Esophagus (tissue), 2 donors: Measurements from ENCODE around the gene KCNH8. TPM values are rescaled to one million over a fixed set of nuclear protein-coding genes. Genes with fewer than 3 reads are reported as not detected.

Experiments
- H3K27ac ChIP-seq, 2 donors: one replicate each; pipeline ENCODE4 v1.5.1; 2013; ENCODE audit warnings: low read depth in 2 of 2, mild to moderate bottlenecking in 2 of 2, inconsistent platforms in 1 of 2, low read length in 1 of 2, moderate library complexity in 1 of 2
- H3K27me3 ChIP-seq, 2 donors: one replicate each; pipeline ENCODE4 v1.6.1; 2013; ENCODE audit warnings: low read length in 2 of 2, control low read depth in 1 of 2, mild to moderate bottlenecking in 1 of 2; ENCODE audit not compliant: insufficient read depth in 2 of 2, control insufficient read depth in 1 of 2
- H3K36me3 ChIP-seq, 2 donors: one replicate each; pipeline ENCODE4 v1.6.1; 2013; ENCODE audit warnings: low read length in 1 of 2; ENCODE audit not compliant: control insufficient read depth in 2 of 2, insufficient read depth in 2 of 2
- H3K4me1 ChIP-seq, 2 donors: one replicate each; pipeline ENCODE4 v1.6.1; 2013; ENCODE audit warnings: low read length in 1 of 2; ENCODE audit not compliant: control insufficient read depth in 2 of 2, insufficient read depth in 2 of 2
- H3K4me3 ChIP-seq, 2 donors: one replicate each; pipeline ENCODE4 v1.5.1; 2013; ENCODE audit warnings: low read length in 2 of 2, mild to moderate bottlenecking in 2 of 2, low read depth in 1 of 2, moderate library complexity in 1 of 2
- H3K9me3 ChIP-seq, 2 donors: one replicate each; pipeline ENCODE4 v1.6.1; 2013; ENCODE audit warnings: mild to moderate bottlenecking in 2 of 2, low read depth in 1 of 2, low read length in 1 of 2, moderate library complexity in 1 of 2; ENCODE audit not compliant: control insufficient read depth in 2 of 2, insufficient read depth in 1 of 2
- WGBS, 2 donors: extraction: QIAGEN DNeasy Blood & Tissue Kit; methylation state at CpG; one replicate each; pipeline ENCODE4 v1.1.7; 2013; 5-methylcytosine and 5-hydroxymethylcytosine counted together
- polyA plus RNA-seq, 2 donors: library from polyadenylated mRNA; stranded (reverse); fragments of 200-250 nt; gene quantifications; one replicate each; pipeline ENCODE4 v1.2.3, GENCODE V29; 2013
- donor health status: healthy with polysubstance abuse.
- donor health status: Bipolar disorder and iron deficiency.

KCNH8 gene
- polyA plus RNA-seq, 2 donors, result 0.05 to 0.06 TPM

GRCh38 chr3:19526071-19526470 lies 377.8 kb downstream of the KCNH8 start:
- Histone ChIP-seq H3K36me3 (no peaks in the 10 kb centered on the region), H3K27me3 (no peaks in the 10 kb centered on the region), H3K4me1 (no peaks in the 10 kb centered on the region), H3K4me3 (no peak overlapping the region), H3K27ac (no peak overlapping the region), H3K9me3 (no peaks in the 10 kb centered on the region)
- WGBS, 2 donors, result 70 to 73% methylated on average over 3 of the region's 3 CpGs

- no peaks in the 10 kb centered on the region for H3K4me1 ChIP-seq
- no peaks in the 10 kb centered on the region for H3K27me3 ChIP-seq
- H3K36me3 ChIP-seq, result no peaks in the 10 kb centered on the region
- 80 to 89% methylated on average over 1 of the region's 1 CpG for WGBS, 2 donors
- no peaks in the 10 kb centered on the region for H3K9me3 ChIP-seq
- H3K4me3 ChIP-seq, result no peak overlapping the region
- H3K27ac ChIP-seq, result no peak overlapping the region
Observed at GRCh38 chr3:19527746-19528145, 379.4 kb downstream of the KCNH8 start.

- Histone ChIP-seq H3K27ac (no peak overlapping the region), H3K4me1 (no peaks in the 10 kb centered on the region), H3K4me3 (no peak overlapping the region), H3K36me3 (no peaks in the 10 kb centered on the region), H3K27me3 (no peaks in the 10 kb centered on the region), H3K9me3 (no peaks in the 10 kb centered on the region)
- WGBS, 2 donors, result 71 to 93% methylated on average over 1 of the region's 1 CpG
Observed at GRCh38 chr3:19531426-19531825, 383.1 kb downstream of the KCNH8 start.

- no peaks in the 10 kb centered on the region for H3K27me3 ChIP-seq
- no peak overlapping the region for H3K27ac ChIP-seq
- no peaks in the 10 kb centered on the region for H3K4me1 ChIP-seq
- H3K36me3 ChIP-seq, result no peaks in the 10 kb centered on the region
- no peaks in the 10 kb centered on the region for H3K9me3 ChIP-seq
- WGBS, 2 donors, result 20 to 29% methylated on average over 2 of the region's 2 CpGs
- no peak overlapping the region for H3K4me3 ChIP-seq
Observed at GRCh38 chr3:19539518-19540392, 391.4 kb downstream of the KCNH8 start.

GRCh38 chr3:19540464-19540863 lies 392.2 kb downstream of the KCNH8 start:
- H3K36me3 ChIP-seq, result no peaks in the 10 kb centered on the region
- H3K4me1 ChIP-seq, result no peaks in the 10 kb centered on the region
- WGBS, 2 donors, result 76 to 80% methylated on average over 3 of the region's 3 CpGs
- H3K27ac ChIP-seq, result no peak overlapping the region
- no peak overlapping the region for H3K4me3 ChIP-seq
- no peaks in the 10 kb centered on the region for H3K27me3 ChIP-seq
- H3K9me3 ChIP-seq, result no peaks in the 10 kb centered on the region

- H3K36me3 ChIP-seq, result no peaks in the 10 kb centered on the region
- H3K4me1 ChIP-seq, result no peaks in the 10 kb centered on the region
- H3K4me3 ChIP-seq, result no peak overlapping the region
- H3K27ac ChIP-seq, result no peak overlapping the region
- no peaks in the 10 kb centered on the region for H3K27me3 ChIP-seq
- 73 to 74% methylated on average over 2 of the region's 2 CpGs for WGBS, 2 donors
- H3K9me3 ChIP-seq, result no peaks in the 10 kb centered on the region
Observed at GRCh38 chr3:19541284-19541683, 393.0 kb downstream of the KCNH8 start.

GRCh38 chr3:19543212-19543841 lies 395.0 kb downstream of the KCNH8 start:
- Histone ChIP-seq H3K4me1 (no peaks in the 10 kb centered on the region), H3K36me3 (no peaks in the 10 kb centered on the region), H3K9me3 (no peaks in the 10 kb centered on the region), H3K27ac (no peak overlapping the region), H3K27me3 (no peaks in the 10 kb centered on the region), H3K4me3 (no peak overlapping the region)
- 39 to 43% methylated on average over 4 of the region's 4 CpGs for WGBS, 2 donors

GRCh38 chr3:19547665-19548464 lies 399.6 kb downstream of the KCNH8 start:
- no peaks in the 10 kb centered on the region for H3K27me3 ChIP-seq
- no peaks in the 10 kb centered on the region for H3K4me1 ChIP-seq
- 41 to 52% methylated on average over 2 of the region's 2 CpGs for WGBS, 2 donors
- H3K9me3 ChIP-seq, result no peaks in the 10 kb centered on the region
- no peaks in the 10 kb centered on the region for H3K36me3 ChIP-seq
- no peak overlapping the region for H3K4me3 ChIP-seq
- no peak overlapping the region for H3K27ac ChIP-seq

GRCh38 chr3:19559724-19560442 lies 411.6 kb downstream of the KCNH8 start:
- no peaks in the 10 kb centered on the region for H3K9me3 ChIP-seq
- WGBS, 2 donors, result 52 to 64% methylated on average over 4 of the region's 4 CpGs
- H3K27ac ChIP-seq, result no peak overlapping the region
- no peaks in the 10 kb centered on the region for H3K36me3 ChIP-seq
- no peaks in the 10 kb centered on the region for H3K27me3 ChIP-seq
- H3K4me1 ChIP-seq, result no peaks in the 10 kb centered on the region
- H3K4me3 ChIP-seq, result no peak overlapping the region
